ENCODE measurements around the gene PPM1E.
"Not testable (repeated sequence)": the region's sequence is repeated elsewhere in the genome, so short reads cannot be mapped to it uniquely, and the experiment has no call there.

Gene PPM1E

GRCh38 chr17:58755577-58756245 is at the start of gene PPM1E:
Gene PPM1E, plus strand, starts transcription at chr17:58755854.
- DNase-seq = no peak

GRCh38 chr17:58706351-58707140 is 49.1 kb upstream of the PPM1E start:
- DNase-seq = no peak

- peak; percentile 39 for DNase-seq
Observed at GRCh38 chr17:58710948-58711552, 44.6 kb upstream of the PPM1E start.

GRCh38 chr17:58722274-58722673 is 33.4 kb upstream of the PPM1E start:
- DNase-seq = no peak

GRCh38 chr17:58722696-58723095 is 33.0 kb upstream of the PPM1E start:
- no peak for DNase-seq

- DNase-seq = no peak
Observed at GRCh38 chr17:58728798-58729197, 26.9 kb upstream of the PPM1E start.

- DNase-seq = no peak
Observed at GRCh38 chr17:58730937-58731336, 24.7 kb upstream of the PPM1E start.

- DNase-seq = no peak
Observed at GRCh38 chr17:58734040-58734439, 21.6 kb upstream of the PPM1E start.

- DNase-seq = no peak
Observed at GRCh38 chr17:58734811-58735210, 20.8 kb upstream of the PPM1E start.

- DNase-seq = no peak
Observed at GRCh38 chr17:58741121-58741625, 14.5 kb upstream of the PPM1E start.

GRCh38 chr17:58747674-58748073 is 8.0 kb upstream of the PPM1E start:
- DNase-seq = no peak

- DNase-seq = not testable (repeated sequence)
Observed at GRCh38 chr17:58749627-58750026, 6.0 kb upstream of the PPM1E start.

GRCh38 chr17:58753026-58753425 is 2.6 kb upstream of the PPM1E start:
- DNase-seq = no peak

GRCh38 chr17:58755269-58755576 is 431 bp upstream of the PPM1E start:
- no peak for DNase-seq

- no peak for DNase-seq
Observed at GRCh38 chr17:58756246-58757161, 850 bp downstream of the PPM1E start.

GRCh38 chr17:58757162-58757613 is 1.5 kb downstream of the PPM1E start:
- no peak for DNase-seq

- DNase-seq = no peak
Observed at GRCh38 chr17:58758890-58759289, 3.2 kb downstream of the PPM1E start.

- DNase-seq = no peak
Observed at GRCh38 chr17:58759522-58759921, 3.9 kb downstream of the PPM1E start.

GRCh38 chr17:58760248-58760647 is 4.6 kb downstream of the PPM1E start:
- no peak for DNase-seq

- DNase-seq = no peak
Observed at GRCh38 chr17:58763263-58763662, 7.6 kb downstream of the PPM1E start.

GRCh38 chr17:58764373-58764772 is 8.7 kb downstream of the PPM1E start:
- DNase-seq = no peak

GRCh38 chr17:58778482-58778881 is 22.8 kb downstream of the PPM1E start:
- not testable (repeated sequence) for DNase-seq

GRCh38 chr17:58779446-58779845 is 23.8 kb downstream of the PPM1E start:
- DNase-seq = no peak
